Stimulated activated CD4-positive, alpha-beta T cell treated with anti-CD3 and anti-CD28 coated beads, Interleukin-2, amount 100 ng/mL, for 4 hours (primary cell): ENCODE data around the gene UBP1.
A peak's percentile ranks its signal among the peaks of the same experiment; 100 is the strongest.
"Not testable (repeated sequence)": the region's sequence is repeated elsewhere in the genome, so short reads cannot be mapped to it uniquely, and the experiment has no call there.

Source experiments
- DNase-seq: peaks from one replicate; pipeline ENCODE4 v3.0.0-alpha.2; 2020; ENCODE audit warnings: low read depth

Gene UBP1, protein sequence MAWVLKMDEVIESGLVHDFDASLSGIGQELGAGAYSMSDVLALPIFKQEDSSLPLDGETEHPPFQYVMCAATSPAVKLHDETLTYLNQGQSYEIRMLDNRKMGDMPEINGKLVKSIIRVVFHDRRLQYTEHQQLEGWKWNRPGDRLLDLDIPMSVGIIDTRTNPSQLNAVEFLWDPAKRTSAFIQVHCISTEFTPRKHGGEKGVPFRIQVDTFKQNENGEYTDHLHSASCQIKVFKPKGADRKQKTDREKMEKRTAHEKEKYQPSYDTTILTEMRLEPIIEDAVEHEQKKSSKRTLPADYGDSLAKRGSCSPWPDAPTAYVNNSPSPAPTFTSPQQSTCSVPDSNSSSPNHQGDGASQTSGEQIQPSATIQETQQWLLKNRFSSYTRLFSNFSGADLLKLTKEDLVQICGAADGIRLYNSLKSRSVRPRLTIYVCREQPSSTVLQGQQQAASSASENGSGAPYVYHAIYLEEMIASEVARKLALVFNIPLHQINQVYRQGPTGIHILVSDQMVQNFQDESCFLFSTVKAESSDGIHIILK

DNA sequence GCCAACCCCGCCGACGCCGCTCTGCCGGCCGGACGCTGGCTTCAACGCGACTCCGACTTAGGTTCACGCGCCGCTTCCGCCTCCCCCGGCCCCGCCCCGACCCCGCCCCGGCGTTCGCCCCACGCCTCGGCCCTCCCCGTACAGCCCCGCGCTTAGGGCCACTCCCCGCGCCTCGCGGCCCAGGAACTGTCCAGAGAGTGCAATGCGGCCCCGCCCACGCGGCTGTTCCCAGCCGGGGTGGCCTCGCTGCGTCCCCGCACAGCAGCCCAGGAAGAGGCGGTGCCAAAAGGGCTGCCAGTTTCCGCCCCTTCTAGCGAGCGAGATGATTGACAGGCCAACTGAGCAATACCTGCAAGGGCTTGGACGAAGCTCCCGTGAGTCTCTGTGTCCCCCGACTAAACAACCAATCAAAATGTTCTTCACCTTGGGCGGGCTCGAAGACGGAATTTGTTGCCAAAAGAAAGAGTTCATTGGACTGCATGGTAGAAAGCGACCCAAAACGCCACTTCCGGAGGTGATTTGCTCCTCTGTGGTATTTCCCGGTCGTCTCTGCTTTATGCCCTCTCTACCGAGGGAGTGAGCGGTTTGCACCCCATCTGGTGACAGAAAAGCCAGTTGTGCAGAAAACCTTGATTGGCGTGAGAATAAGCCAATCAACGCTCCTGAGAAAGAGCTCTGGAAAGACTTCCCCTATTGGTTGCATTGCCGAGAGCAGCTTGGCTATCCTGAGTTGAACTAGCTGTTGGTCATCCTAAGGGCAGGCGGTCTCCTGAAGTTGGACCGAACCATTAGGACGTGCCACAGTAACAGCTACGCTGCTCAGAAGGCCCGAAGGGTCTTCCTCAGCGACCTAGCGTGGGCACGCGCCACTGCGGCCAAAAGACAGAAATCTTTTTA, at the start of gene UBP1:
Gene UBP1 (minus strand): TSS at position 78 of the 897 bp plus-strand sequence. CDS start 557 bp downstream, outside the sequence.
- DNase-seq, result peak; percentile 92

DNA sequence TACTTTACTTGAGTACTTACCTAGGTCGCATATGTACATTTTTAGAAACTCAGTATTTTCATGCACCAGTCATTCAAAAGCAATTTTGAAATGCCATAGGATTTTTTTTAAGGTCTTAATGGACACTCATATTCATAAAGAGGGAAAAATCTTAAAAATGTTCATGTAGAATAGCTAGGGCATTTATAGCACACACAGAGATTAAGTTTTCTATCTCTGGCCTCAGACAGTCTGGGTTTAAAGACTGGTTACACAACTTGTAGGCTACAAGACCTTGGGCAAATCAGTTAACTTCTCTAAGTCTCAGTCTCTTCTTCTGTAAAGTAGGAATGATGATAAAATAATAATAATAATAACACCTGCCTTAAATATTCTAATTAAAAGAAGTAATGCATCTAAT, 48.5 kb upstream of the UBP1 start:
- DNase-seq, result no peak

DNA sequence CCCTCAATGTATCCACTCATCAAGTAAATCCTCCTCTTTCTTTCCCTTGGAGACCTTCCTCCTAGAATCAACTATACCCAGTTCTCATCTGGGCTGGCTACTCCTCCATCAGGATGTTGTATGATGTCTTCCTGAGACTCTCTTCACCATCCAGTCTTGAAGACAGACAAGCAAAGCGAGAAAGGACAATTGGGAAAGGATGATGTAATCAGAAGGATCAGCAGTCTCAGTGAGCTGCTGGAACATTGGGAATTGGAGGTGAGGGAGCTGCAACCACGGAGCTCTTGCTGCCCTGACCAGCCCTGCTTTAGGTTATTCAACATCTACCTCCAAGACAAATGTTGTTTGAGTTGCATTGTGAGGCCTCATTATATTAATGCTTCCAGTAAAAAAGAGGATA, 48.0 kb upstream of the UBP1 start:
- no peak for DNase-seq

DNA sequence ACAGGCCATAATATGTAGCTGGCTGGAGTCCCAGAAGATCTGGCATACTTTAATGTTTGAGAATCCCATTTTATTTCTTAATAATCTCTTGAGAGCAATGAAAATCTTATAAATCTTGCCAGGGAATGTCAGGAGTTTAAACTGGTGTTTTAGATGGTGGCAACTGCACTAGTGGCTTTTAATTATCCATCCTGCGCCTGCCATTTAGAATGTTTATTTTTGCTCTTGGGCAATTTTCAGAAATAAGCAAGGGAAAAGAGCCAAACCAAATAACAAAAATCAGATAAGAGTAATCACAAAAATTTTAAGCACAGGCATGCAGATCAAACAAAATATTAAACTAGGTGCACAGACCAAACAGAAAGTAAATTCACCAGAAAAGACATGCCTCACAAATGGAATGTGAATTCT, 41.9 kb upstream of the UBP1 start:
- DNase-seq, result no peak

DNA sequence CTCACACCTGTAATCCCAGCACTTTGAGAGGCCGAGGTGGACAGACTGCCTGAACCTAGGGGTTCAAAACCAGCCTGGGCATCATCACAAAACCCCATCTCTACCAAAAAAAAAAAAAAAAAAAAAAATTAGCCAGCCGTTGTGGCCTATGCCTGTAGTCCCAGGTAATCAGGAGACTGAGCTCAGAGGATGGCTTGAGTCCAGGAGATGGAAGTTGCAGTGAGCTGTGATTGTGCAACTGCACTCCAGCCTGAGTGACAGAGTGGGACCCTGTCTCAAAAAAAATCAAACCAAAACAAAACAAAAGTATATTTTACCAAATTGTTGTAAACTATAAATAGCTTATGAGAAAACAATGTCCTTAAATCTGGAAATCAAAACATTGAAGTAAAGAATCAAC, 34.7 kb upstream of the UBP1 start:
- no peak for DNase-seq

DNA sequence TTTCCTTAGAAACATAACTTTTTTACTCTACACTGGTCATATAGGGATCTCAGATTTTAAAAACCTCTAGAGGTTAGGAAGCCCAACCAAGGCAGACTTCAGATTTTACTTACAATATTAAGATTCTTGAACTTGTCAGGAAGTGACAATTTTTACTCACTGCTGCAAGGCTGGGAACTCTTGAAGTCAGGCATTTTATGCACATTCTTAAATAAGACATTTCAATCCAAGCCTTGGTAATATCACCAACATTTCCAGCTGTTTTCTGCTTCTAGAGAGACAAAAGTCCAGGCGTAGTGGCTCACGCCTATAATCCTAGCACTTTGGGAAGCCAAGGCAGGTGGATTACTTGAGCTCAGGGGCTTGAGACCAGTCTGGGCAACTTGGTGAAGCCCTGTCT, 33.6 kb upstream of the UBP1 start:
- no peak for DNase-seq

DNA sequence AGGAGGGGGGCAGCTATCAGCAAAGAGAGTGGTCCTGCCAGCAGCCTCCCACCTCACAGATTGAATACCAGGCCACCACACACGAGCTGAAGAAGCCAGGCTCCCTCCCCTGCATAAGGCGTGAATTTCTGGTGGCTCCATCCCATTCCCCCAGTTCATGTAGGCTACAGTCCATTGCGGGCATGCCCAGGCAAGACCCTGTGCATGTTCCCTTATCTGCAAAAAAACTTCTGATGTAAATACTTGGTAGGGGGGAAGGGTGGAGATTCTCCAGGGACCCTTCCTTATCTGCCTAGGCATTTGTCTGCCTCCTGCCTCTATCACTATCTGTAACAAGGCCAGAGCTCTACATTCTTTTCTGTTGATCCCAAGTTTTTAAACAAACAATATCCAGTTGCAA, 27.6 kb upstream of the UBP1 start:
- DNase-seq, result no peak

DNA sequence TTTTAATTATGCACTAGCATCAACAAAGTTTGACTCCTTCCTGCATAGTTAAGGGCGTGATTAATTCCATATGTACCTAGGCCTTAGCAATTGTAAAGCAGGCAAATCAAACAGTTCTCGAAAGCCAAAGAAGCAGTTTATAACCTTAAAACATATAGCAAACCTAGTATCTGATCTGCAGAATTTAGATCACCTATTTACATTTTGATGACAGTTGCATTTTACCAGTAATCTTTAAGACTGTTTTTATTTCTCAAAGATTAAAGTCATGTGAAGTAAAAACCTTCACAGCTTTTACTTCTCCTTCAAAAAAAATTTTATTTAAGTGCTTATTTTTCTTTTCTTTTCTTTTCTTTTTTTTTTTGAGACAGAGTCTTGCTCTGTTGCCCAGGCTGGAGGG, 20.9 kb upstream of the UBP1 start:
- DNase-seq, result no peak

DNA sequence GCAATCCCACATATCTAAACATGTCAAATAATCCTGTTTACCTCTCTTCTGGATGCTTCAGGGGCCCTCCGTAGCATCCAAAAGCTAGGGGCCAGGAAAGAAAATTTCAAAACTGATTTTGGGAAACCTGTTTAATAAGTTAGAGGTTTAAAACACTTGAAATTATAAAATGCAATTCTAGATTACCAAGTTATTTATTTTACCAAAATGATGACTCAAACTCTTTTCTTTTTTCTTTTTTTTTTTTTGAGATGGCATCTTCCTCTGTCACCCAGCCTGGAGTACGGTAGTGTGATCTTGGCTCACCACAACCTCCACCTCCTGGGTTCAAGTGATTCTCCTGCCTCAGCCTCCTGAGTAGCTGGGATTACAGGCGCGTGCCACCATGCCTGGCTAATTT, 19.4 kb upstream of the UBP1 start:
- not testable (repeated sequence) for DNase-seq

DNA sequence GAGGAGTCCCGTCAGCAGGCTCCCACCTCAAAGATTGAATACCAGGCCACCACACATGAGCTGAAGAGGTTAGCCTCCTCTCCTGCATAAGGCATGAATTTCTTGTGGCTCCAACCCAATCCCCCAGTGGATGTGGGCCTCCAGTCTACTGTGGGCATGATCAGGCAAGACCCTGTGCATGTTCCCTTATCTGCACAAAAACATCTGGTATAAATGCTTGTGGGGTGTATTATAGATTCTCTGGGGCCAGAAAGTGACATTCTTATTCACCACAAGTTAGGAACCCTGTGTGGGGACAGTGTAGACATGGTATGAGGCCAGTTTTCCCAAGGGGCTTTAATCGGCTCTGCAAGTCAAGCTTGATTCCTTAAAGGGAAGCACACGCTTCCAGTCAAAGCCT, 18.2 kb upstream of the UBP1 start:
- no peak for DNase-seq

DNA sequence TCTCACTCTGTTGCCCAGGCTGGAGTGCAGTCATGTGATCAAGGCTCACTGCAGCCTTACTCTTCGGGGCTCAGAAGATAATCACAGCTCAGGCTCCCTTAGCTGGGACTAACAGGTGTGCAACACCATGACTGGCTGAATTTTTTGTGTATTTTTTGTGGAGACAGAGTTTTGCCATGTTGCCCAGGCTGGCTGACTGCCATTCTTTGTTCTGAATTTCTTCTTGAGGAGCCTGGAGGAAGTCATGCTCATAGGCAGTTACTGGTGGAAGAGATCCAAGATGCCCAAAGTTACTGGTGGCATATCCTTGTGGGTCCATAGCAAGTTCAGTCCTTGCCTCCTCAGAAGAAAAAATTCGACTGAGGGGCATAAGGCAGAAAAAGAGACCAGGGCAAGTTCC, 16.6 kb upstream of the UBP1 start:
- no peak for DNase-seq

DNA sequence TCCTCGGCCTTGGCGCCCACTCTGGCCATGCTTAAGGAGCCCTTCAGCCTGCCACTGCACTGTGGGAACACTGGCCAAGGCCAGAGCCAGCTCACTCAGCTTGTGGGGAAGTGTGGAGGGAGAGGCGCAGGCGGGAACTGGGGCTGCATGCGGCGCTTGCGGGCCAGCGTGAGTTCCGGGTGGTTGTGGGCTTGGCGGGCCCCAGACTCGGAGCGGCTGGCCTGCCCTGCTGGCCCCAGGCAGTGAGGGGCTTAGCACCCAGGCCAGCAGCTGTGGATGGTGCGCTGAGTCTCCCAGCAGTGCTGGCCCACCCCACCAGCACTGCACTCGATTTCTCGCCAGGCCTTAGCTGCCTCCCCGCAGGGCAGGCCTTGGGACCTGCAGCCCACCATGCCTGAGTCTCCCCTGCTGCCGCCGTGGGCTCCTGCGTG, 13.1 kb upstream of the UBP1 start:
- no peak for DNase-seq

DNA sequence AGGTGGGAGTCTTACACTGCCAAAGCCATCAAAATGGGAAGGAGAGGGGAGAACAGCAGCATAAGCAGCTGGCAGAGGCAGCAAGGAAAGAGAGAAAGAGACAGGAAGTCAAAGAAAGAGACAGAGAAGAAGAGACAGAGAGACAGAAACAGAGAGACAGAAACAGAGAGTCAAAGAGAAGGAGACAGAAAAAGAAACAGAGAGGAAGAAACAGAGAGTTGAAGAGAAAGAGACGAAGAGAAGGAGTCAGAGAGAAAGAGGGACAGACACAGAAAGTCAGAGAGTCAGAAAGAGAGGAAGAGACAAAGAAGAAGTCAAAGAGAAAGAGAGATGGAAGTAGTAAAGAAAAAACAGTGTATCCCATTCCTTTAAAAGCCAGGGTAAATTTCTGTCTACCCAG, 11.8 kb upstream of the UBP1 start:
- DNase-seq, result not testable (repeated sequence)

DNA sequence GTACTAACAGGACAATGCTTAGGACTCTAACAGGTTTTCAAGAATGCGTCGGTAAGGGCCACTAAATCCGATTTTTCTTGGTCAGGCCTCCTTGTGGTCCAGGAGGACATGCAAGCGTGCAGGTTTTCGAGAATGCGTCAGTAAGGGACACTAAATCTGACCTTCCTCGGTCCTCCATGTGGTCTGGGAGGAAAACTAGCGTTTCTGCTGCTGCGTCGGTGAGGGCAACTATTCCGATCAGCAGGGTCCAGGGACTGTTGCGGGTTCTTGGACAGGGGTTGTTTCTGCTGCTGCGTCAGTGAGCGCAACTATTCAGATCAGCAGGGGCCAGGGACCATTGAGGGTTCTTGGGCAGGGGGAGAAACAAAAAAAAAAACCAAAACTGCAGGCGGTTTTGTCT, 7.8 kb upstream of the UBP1 start:
- DNase-seq, result no peak

DNA sequence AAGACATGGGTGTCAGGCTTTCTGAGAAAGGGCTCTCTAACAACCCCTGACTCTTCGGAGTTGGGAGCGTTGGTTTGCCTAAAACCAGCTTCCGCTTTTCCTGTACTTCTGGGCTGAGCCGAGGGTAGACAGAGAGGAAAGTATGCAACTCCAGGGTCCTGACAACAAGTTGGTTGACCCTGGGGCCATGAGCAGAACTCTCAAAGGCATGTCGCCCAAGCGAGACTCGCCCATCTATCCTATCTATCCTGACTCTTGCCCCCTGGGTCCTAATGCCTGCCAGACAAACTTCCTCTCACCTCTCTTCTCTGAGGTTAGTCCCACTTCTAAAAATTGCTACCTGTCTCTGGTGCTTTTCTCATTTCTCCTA, 7.0 kb upstream of the UBP1 start:
- not testable (repeated sequence) for DNase-seq

DNA sequence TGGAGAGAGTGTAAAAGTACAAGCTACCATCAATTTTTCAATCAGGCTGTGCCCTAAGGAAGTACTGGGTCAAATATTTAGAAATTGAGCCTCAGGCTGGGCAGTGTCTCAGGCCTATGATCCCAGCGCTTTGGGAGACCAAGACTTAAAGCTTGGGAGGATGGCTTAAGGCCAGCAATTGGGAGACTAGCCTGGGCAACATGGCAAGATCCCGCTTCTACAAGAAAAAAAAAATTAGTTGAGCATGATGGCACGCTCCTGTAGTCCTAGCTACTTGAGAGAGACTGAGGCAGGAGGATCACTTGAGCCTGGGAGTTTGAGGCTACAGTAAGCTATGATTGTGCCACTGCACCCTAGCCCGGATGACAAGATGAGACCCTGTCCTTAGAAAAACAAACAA, 2.0 kb upstream of the UBP1 start:
- DNase-seq, result no peak

DNA sequence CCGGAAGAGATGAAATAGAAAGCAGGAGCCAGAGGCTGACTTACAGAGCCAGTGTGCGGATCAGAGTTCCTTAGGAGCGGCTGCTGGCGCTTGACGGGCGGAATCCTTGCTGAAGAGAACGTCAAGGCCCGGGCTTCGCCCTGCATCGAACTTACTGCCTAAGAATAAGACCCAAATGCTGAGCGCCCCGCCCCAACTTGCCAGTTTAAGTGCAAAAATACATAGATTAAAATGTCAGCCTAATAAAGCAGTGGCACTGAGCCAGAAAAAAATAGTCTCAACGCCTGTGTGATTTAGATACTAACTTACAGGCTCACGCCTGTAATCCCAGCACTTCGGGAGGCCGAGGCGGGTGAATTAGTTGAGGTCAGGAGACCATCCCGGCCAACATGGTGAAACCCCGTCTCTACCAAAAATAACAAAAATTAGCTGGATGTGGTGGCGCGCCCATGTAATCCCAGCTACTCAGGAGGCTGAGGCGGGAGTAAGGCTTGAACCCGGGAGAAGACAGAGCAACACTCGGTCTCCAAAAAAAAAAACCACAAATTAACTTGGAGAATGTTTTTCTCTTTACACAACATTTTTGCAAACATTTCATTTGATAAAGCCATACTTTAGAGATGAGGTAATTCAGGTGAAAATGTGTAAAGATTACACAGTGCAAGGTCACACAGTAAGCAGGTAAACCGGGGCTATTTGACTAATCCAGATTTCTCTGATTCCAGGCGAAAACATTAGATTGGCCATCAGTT, 1.2 kb upstream of the UBP1 start:
- DNase-seq, result no peak

DNA sequence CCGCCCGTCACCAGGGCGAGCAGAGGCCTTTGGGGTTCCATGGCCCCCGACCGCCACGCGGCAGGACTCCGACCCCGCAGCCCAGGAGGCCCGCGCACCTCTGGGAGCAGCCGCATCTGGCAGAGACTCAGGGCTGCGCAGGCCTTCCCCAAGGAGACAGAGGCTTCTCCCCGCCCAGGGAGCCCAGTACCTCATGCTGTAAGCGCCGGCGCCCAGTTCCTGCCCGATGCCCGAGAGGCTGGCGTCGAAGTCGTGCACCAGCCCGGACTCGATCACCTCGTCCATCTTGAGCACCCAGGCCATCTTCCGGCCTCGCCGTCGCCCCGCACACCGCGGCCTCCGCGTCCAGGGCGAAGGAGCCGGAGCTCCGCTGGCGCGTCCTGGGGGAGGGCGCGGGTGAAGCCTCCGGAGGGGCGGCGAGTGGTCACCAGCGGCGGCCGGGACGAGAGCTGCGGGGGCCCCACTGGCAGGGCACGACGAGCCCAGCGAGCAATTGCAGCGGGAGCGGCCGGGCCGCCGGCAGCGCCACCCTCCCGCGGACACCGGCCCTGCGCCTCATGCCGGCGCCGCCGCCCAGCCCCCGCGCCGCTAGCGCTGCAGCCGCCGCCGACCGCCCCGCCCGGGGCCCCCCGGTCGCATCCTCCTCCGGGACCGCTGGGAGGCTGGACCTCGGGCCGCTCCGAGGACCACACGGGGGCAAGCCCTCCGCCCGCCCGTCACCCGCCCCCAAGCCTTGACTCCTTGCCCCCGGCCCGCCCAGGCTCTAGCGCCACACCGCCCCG, 468 bp downstream of the UBP1 start:
- DNase-seq, result peak; percentile 8

DNA sequence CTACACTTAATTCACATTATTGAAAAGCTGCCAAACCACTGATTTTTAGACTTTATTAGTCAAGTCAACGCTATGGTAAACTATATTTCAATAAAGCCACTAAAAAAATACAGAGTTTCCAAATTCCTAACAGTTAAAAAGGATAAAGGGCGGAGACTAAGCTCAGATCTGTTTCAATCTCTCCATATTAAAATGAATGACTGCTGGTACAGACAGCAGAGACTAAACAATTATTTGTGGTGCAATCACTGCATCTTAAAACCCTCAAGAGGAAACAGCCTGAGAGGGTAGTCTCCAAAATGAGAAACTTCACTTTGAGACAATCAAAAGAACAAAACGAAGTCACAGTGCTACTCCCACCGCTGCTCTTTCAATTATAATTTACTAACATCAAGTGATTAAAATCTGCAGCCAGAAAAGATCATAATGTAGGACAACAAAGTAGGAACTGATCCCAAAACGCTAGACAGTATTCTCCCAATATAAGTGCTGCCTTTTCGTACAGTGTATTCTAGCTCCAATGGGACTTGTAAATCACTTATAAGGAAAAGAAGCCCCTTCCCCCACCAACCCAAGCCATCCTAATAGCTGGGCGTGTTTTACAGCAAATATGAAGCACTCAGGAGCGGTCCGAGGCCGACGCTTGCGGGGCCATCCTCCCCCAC, 1.2 kb downstream of the UBP1 start:
- no peak for DNase-seq

DNA sequence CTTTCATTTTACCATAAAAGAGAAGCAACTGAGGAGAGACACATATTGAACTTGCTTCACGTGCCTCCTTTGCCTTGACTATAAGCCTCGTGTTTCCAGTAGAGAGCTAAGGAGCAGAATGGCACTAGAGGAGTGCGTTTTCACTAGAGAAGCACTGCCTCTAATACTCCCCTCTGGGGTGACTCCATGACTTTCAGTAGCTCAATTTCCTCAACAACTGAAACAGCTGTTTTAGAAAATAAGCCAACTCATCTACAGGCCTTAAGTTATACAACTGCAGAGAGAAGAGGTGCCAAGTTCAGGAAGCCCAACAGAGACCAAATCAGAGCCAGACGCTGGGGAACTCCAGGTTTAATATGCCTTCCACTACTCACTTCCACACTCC, 1.9 kb downstream of the UBP1 start:
- DNase-seq, result no peak
